NT2/D1 (cell line): Measurements from ENCODE around the gene EEF1AKMT3.

Experiments used
- DNase-seq: peaks from one replicate; pipeline ENCODE4 v3.0.0-alpha.2; 2011; ENCODE audit warnings: low read depth, low spot score
- H3K27me3 ChIP-seq: 2 replicates; pipeline ENCODE4 v1.6.0; 2011; ENCODE audit warnings: mild to moderate bottlenecking; ENCODE audit not compliant: insufficient read length, insufficient read depth
- H3K36me3 ChIP-seq: 2 replicates; pipeline ENCODE4 v1.6.1; 2011; ENCODE audit warnings: mild to moderate bottlenecking, low read length, mixed read lengths; ENCODE audit not compliant: insufficient read depth, insufficient read length
- H3K4me1 ChIP-seq: 2 replicates; pipeline ENCODE4 v1.5.1; 2011; ENCODE audit not compliant: insufficient read depth, insufficient read length
- H3K4me3 ChIP-seq: 2 replicates; pipeline ENCODE4 v1.5.1; 2011; ENCODE audit warnings: low read depth; ENCODE audit not compliant: insufficient read length
- H3K9ac ChIP-seq: 2 replicates; pipeline ENCODE4 v1.6.0; 2011; ENCODE audit warnings: low read depth; ENCODE audit not compliant: insufficient read length
- H3K9me3 ChIP-seq: 2 replicates; pipeline ENCODE4 v1.5.1; 2011; ENCODE audit warnings: mild to moderate bottlenecking, low read length; ENCODE audit not compliant: insufficient read depth
- SUZ12 ChIP-seq: IDR thresholded peaks from 2 replicates; pipeline ENCODE4 v1.6.1; 2011; ENCODE audit not compliant: insufficient read length, insufficient read depth; ENCODE audit errors: extremely low read depth
- YY1 ChIP-seq: IDR thresholded peaks from 2 replicates; pipeline ENCODE4 v1.6.1; 2011; ENCODE audit not compliant: insufficient read length, insufficient read depth
- ZNF274 ChIP-seq: IDR thresholded peaks from 2 replicates; pipeline ENCODE4 v1.6.1; 2011; ENCODE audit warnings: mild to moderate bottlenecking, low read depth, low read length

EEF1AKMT3 gene

GRCh38 chr12:57741413-57741789 is 31.0 kb upstream of the EEF1AKMT3 start:
- Histone ChIP-seq H3K9me3 (no peaks in the 10 kb centered on the region), H3K4me3 (no peak overlapping the region), H3K9ac (no peak overlapping the region), H3K36me3 (peaks cover 7% of the 10 kb centered on the region), H3K4me1 (peaks cover 6% of the 10 kb centered on the region), H3K27me3 (peaks cover 53% of the 10 kb centered on the region)
- no peak for DNase-seq
- TF ChIP-seq ZNF274 (no peak), SUZ12 (no peak)

GRCh38 chr12:57741844-57742738 is 30.3 kb upstream of the EEF1AKMT3 start:
- no peak for DNase-seq
- Histone ChIP-seq H3K9ac (no peak overlapping the region), H3K36me3 (peaks cover 14% of the 10 kb centered on the region), H3K9me3 (no peaks in the 10 kb centered on the region), H3K4me3 (no peak overlapping the region), H3K4me1 (peaks cover 5% of the 10 kb centered on the region), H3K27me3 (peaks cover 46% of the 10 kb centered on the region)
- no peak for TF ChIP-seq YY1
- TF ChIP-seq SUZ12 = no peak
- TF ChIP-seq ZNF274 = no peak

DNA sequence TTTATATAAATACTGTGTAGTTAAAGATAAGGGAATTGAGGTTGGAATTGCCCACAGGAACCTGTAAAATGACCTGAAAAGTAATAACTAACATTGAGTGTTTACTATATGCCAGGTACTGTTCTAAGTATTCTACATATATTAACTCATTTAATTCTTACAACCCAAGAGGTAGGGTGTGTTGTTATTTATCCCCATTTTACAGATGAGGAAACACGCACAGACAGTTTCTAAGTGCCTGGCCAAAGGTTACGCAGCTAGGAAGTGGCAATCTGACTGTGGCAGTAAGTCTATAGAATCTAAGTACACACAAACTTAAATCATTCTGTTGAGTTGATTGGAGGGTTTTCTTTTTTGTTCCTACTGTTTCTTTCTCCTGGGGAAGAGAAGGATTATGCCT is 28.6 kb upstream of the EEF1AKMT3 start:
- peaks cover 3% of the 10 kb centered on the region for H3K4me1 ChIP-seq
- no peak overlapping the region for H3K4me3 ChIP-seq
- peaks cover 29% of the 10 kb centered on the region for H3K36me3 ChIP-seq
- H3K9me3 ChIP-seq = no peaks in the 10 kb centered on the region
- peaks cover 31% of the 10 kb centered on the region for H3K27me3 ChIP-seq
- TF ChIP-seq YY1 = no peak
- TF ChIP-seq ZNF274 = no peak
- no peak for TF ChIP-seq SUZ12
- no peak for DNase-seq
- no peak overlapping the region for H3K9ac ChIP-seq

- Histone ChIP-seq H3K9me3 (no peaks in the 10 kb centered on the region), H3K4me1 (peaks cover 3% of the 10 kb centered on the region), H3K9ac (peak overlapping the region; percentile 33), H3K27me3 (peaks cover 26% of the 10 kb centered on the region), H3K36me3 (peaks cover 34% of the 10 kb centered on the region), H3K4me3 (peak overlapping the region; percentile 76)
- DNase-seq = no peak
- TF ChIP-seq ZNF274 (no peak), YY1 (no peak), SUZ12 (no peak)
Observed at GRCh38 chr12:57744194-57744776, 28.1 kb upstream of the EEF1AKMT3 start.

GRCh38 chr12:57744777-57745484 is 27.5 kb upstream of the EEF1AKMT3 start, which contains the start of gene TSPAN31:
Gene TSPAN31 (plus strand): TSS chr12:57745039. CDS start chr12:57745155, 116 bp downstream.
- peaks cover 3% of the 10 kb centered on the region for H3K4me1 ChIP-seq
- no peaks in the 10 kb centered on the region for H3K9me3 ChIP-seq
- peaks cover 41% of the 10 kb centered on the region for H3K36me3 ChIP-seq
- DNase-seq = peak; percentile 97
- H3K4me3 ChIP-seq = peak within 1 kb of the TSS; percentile 76
- H3K27me3 ChIP-seq = peaks cover 20% of the 10 kb centered on the region
- H3K9ac ChIP-seq = peak within 1 kb of the TSS; percentile 74
- TF ChIP-seq YY1 (no peak), SUZ12 (no peak), ZNF274 (no peak)

DNA sequence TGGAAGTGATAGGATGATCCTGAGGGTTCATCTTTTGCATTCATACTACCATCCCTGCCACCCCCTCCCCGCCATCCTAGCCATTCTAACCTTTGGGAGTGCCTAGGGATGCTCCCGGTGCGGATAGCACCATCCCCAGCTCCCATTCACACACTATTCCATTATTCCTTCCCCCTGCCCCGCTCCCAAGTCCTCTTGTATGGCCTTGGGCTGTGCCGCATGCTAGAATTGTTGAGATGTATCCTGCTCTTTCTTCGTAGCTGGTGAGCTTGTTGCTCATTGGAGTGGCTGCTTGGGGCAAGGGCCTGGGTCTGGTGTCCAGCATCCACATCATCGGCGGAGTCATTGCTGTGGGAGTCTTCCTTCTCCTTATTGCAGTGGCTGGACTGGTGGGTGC is 26.9 kb upstream of the EEF1AKMT3 start:
- Histone ChIP-seq H3K4me3 (peak overlapping the region; percentile 76), H3K36me3 (peaks cover 46% of the 10 kb centered on the region), H3K9ac (peak overlapping the region; percentile 74), H3K4me1 (peaks cover 3% of the 10 kb centered on the region), H3K27me3 (peaks cover 14% of the 10 kb centered on the region), H3K9me3 (no peaks in the 10 kb centered on the region)
- TF ChIP-seq YY1 = no peak
- no peak for TF ChIP-seq SUZ12
- TF ChIP-seq ZNF274 = no peak
- no peak for DNase-seq
